Measurements from ENCODE around the gene ATP4B.

ATP4B gene

GRCh38 chr13:113656003-113656588 is 1.9 kb downstream of the ATP4B start:
- DNase-seq: no peak

DNA sequence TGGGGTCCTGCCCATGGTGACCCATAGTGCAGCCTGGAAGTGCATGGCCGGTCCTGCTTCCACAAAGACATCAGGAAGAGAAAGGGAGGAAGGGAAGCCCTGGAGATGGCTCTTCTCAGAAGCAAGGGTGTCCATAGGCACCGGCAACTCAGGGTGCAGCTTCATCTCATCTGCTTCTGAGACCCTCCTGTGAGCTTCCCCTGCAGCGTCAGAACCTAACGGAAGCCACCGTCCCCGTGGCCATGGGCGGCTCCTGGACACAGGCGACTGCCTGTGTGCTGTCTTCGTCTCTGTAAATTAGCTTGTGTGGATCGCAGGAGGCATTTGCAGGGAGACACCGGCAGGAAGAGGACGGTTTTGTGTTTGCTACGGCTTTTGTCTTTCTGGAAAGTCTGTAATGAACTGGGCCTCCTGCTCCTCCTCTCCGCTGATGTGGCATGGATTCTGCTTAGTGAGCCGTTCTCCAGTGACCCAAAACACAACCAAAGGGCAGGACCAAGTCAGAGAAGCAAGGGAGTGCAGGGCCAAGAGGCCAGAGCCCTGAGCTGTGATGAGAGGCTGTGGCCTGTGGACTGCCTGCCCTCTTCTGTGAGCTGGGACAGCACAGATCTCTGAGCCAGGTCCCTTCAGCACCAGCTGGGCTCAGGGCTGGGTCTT is 2.5 kb downstream of the ATP4B start:
- DNase-seq: no peak

DNA sequence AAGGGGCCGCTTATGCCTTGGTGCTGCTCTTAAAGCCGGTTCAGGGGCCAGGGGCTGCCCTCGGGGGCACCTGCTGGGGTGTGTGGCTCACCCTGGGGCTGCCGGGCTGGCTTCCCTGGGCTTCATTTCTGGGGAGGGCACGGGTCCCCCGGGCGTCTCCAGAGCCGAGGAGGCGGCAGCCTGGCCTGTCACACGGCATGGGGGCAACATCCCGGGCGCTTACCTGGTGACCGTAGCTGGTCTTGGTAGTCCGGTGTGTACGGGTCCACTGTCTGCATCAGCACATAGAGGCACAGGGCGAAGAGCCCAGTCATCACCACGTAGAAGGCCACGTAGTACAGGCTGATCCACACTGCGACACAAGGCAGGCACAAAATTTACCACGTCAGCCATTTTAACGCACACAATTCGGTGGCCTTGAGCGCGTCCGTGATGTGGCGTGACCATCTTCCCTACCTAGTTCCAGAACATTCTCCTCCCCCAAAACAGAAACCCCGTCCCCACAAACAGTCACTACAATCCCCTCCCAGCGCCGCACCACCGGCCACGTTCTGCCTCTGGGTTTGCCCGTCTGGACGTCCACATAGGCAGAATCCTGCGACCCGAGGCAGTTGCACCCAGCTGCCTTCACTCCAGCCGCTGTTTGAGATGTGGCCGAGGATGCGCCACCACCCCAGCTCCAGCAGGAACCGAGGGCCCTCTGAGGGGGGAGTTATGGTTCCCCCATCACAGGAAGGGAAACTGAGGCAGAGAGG is 3.2 kb downstream of the ATP4B start:
- DNase-seq: no peak

DNA sequence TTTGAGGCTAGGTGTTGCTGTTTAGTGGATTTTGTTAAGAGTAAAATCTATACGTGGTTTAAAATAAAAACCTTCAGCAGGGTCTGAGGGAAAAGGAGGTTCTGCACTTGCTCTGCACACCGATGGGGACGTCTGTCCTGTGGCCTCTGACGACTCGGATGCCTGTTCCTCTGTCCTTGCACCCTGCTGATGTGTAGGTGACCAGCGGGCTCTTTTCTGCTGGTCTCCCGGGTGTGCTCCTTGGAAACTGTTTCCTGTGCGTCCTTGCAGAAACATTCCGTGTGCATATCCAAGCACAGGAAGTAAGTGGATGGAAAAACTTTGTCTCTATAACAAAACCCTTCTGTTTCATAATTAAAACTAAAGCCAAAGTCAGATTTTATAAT is 3.8 kb downstream of the ATP4B start:
- no peak for DNase-seq

DNA sequence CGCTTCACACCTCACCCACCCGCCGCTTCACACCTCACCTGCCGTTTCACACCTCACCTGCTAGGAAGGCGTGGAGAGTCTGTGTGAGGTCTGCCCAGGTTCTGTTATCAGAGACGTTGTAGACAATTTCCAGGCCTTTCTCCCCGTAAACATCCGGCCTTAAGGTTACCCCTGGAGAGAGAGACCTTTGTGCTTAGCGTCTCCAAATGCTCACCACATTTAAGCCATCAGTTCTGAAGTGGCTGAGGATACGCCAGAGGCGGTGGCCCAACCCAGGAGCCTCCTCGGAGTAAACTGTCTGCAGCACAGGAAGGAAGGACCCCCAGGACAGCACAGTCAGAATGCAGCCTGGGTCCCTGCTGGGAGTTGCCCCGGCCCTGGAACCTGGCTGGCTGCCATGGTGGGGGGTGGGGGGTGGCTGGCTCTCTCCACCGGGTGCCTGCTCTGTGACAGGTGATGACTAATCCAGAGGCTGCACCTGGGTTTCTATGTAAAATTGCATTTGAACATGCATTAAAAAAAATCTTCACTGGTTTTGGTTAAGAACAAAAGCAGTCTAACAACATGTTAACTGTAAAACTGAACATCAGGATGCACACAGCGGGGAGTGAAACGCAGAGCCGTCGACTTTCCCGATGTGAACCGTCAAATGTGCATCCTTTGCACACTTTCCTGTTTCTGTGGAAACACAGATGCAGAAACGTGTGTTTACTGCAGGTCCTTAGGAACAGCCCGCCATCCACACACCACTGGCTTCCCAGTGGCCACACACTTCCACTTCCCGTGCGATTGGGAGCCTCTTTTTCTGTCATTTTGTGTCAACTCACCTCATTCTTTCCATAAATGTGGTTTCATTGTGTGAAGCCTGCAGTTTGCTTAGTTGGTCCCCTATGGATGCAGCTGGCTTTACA is 4.5 kb downstream of the ATP4B start:
- DNase-seq: no peak

DNA sequence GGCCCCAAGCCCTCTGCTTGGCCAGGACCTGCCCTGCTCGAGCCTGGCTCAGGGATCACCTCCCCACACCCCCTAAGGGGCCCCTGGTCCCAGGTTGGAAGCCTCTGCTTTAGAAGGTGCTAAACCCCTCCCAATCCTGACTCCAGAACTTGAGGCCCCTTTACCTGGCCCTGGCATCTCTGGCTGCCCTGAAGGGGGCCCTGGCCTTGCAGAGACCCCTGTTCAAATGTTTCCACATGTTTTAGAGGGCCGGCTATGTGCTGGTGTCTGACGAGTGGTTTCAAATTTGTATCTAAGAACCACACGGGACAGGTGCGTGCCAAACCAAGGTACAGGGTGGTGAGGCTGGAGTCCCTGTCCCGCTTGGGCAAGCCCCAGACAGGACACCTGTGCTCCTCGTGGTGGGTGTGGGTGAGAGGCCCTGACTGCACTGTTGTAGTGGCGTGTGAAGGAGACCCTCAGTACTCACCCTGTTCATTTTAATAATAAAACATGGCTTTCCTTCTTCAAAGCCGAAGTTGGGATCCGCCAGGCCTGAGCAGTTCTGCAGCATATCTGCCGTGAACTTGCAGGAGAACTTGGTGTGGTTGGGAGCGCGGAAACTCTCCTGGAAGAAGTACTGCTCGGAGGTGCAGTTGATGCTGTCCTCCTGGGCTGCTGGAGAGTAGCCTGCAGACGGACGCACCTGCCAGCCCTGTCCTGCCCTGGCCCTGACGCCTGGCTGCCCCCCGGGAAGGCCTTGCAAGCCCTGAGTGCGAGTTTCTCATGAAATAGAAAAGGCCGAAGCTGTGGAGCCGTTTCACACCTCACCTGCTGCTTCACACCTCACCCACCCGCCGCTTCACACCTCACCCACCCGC is 5.4 kb downstream of the ATP4B start:
- DNase-seq: no peak

- no peak for DNase-seq
These were observed 6.2 kb downstream of the ATP4B start for GRCh38 chr13:113651511-113652403.

GRCh38 chr13:113650731-113651148 is 7.3 kb downstream of the ATP4B start:
- no peak for DNase-seq

DNA sequence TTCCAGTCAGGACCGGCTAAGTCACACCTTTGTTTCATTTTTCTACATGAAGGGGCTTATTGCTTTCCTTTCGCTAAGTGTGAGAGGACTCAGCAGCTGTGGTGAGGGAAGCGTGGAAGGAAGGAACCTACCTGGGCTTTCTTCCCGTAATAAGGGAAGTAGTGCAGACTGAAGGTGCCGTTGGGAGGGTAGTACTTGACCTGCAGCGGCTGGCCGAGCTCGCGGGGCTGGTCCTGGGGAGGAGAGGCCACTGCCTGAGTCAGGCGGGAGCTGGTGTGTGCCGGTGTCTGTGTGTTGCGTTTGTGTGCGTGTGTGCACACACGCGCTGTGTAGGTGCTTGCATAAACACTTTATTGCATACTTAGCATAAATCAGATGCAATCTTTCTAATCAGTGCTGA is 7.7 kb downstream of the ATP4B start:
- no peak for DNase-seq

- DNase-seq: no peak
These were observed 8.8 kb downstream of the ATP4B start for GRCh38 chr13:113649212-113649611.

GRCh38 chr13:113648216-113648610 is 9.8 kb downstream of the ATP4B start:
- no peak for DNase-seq

GRCh38 chr13:113647351-113648215 is 10.4 kb downstream of the ATP4B start:
- DNase-seq: no peak

- DNase-seq: no peak
These were observed 11.1 kb downstream of the ATP4B start for GRCh38 chr13:113646921-113647340.

GRCh38 chr13:113646376-113646775 is 11.6 kb downstream of the ATP4B start:
- no peak for DNase-seq

DNA sequence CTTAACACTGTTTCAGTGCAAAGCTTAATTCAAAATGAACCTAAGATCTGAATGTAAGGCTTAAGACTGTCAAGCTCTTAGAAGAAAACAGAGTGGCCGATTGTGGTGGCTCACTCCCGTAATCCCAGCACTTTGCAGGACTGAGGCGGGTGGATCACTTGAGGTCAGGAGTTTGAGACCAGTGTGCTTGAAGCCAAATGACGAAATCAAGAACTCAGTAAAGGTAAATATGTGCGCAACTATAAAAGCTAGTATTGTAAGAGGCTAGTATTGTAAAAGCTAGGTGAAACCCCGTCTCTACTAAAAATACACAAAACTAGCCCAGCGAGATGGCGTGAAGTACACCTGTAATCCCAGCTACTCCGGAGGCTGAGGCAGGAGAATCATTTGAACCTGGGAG is 12.7 kb downstream of the ATP4B start:
- DNase-seq: no peak

DNA sequence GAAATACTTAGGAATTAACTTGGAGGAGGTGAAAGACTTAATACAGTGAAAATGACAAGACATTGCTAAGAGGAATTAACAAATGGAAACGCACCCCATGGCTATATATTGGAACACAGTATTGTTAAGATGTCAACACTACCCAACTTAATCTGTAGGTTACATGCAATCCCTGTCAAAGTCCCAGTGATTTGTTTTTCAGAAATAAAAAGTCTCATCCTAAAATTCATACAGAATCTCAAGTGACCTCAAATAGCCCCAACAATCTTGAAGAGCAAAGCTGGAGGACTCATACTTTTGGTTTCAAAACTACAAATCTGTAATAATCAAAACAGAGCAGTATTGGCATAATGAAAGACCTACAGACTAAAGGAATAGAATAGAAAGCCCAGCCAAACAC is 13.2 kb downstream of the ATP4B start:
- no peak for DNase-seq

DNA sequence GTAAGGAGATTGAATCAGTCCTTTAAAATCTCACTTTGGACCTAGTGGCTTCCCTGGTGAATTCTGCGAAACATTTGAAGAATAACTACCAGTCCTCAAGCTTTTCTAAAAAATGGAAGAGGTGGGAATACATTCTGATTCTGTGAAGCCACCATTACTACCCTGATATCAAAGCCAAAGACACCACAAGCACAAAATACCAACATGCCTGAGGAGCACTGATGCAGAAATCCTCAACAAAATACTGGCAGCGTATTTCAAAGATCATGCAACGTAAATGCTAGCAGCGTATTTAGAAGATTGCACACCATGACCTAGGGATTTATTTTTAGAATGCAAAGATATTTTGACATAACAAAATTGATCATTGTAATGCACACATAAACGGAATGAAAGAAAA is 14.4 kb downstream of the ATP4B start:
- DNase-seq: no peak

DNA sequence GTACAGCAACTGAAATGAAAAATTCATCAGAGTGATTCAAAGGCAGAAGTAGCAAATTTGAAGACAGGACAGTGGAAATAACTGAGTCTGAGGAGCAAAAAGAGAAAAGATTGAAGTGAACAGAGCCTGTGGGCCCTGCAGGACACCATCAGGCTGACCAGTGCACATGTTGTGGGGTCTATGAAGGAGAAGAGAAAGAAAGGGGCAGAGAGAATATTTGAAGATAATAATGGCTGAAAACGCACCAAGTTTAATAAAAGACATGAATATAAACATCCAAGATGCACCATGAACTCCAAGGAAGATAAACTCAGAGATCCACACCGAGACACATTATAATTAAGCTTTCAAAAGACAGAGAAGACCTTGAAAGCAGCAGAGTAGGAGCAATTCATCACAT is 15.4 kb downstream of the ATP4B start:
- DNase-seq: no peak

GRCh38 chr13:113641426-113641825 is 16.6 kb downstream of the ATP4B start:
- DNase-seq: no peak

DNA sequence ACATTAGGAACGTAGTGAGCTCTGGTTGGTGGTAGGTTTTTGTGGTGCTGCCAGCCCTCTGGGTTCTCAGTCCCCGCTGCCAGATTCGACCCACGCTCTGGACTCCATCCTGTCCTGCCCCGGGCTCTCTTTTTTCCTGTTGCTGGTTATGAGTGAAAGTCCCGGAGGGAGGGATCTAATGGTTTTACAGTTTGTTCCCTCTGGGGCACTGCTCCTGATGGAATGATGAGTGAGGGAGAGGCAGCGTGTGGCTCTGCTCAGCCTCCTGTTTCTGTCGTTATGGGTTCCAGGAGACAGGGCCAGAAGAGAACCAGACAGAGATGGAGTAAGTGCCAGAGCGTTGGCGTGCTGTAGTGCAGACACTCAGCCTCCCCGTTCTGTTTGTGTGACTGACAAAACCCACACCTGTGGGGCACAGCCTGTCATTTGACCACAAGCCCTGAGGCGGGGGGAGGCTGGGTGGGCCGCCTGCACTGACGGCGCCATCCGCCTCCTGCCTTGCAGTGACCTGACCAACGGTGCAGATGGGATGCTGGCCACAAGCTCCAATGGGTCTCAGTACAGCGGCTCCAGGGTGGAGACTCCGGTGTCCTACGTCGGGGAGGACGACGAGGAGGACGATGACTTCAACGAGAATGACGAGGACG is 18.3 kb downstream of the ATP4B start:
- DNase-seq: no peak
